Astrocyte (in vitro differentiated cells and primary cell): ENCODE measurements around the gene GOLGA6A. TPM values are rescaled to one million over a fixed set of nuclear protein-coding genes. Genes with fewer than 3 reads are reported as not detected.
"Not testable (repeated sequence)": the region's sequence is repeated elsewhere in the genome, so short reads cannot be mapped to it uniquely, and the experiment has no call there.

Experiments
- DNase-seq: peaks from one replicate; pipeline ENCODE4 v3.0.0-alpha.2; 2010; ENCODE audit warnings: low read depth
- FAIRE-seq: peaks from 2 replicates; lab custom pipeline; 2011; peaks lifted over from hg19 to GRCh38; lab: Jason Lieb, UNC
- H2AFZ ChIP-seq: 2 replicates; pipeline ENCODE4 v1.6.0; 2012; ENCODE audit warnings: low read depth, low read length, inconsistent platforms
- H3K27ac ChIP-seq: 2 replicates; pipeline ENCODE4 v1.5.1; 2011; ENCODE audit warnings: low read depth, low read length, inconsistent platforms
- H3K27me3 ChIP-seq: 2 replicates; pipeline ENCODE4 v1.6.0; 2011; ENCODE audit warnings: low read length, inconsistent platforms; ENCODE audit not compliant: insufficient read depth
- H3K36me3 ChIP-seq: 2 replicates; pipeline ENCODE4 v1.5.1; 2011; ENCODE audit warnings: low read length, inconsistent platforms; ENCODE audit not compliant: insufficient read depth
- H3K4me1 ChIP-seq: 2 replicates; pipeline ENCODE4 v1.5.1; 2011; ENCODE audit warnings: low read length, inconsistent platforms; ENCODE audit not compliant: insufficient read depth
- H3K4me2 ChIP-seq: 2 replicates; pipeline ENCODE4 v1.6.0; 2012; ENCODE audit warnings: low read length, inconsistent platforms
- H3K4me3 ChIP-seq: 2 replicates; pipeline ENCODE4 v1.5.1; 2011; ENCODE audit warnings: low read depth, mild to moderate bottlenecking, low read length, inconsistent platforms; ENCODE audit not compliant: insufficient read depth
- H3K79me2 ChIP-seq: 2 replicates; pipeline ENCODE4 v1.6.0; 2012; ENCODE audit warnings: mild to moderate bottlenecking, low read length, inconsistent platforms; ENCODE audit not compliant: insufficient read depth
- H3K9ac ChIP-seq: 2 replicates; pipeline ENCODE4 v1.6.0; 2012; ENCODE audit warnings: mild to moderate bottlenecking, low read length, inconsistent platforms
- H3K9me3 ChIP-seq: 2 replicates; pipeline ENCODE4 v1.5.1; 2012; ENCODE audit warnings: low read depth, mild to moderate bottlenecking, low read length, inconsistent platforms; ENCODE audit not compliant: insufficient read depth
- H4K20me1 ChIP-seq: 2 replicates; pipeline ENCODE4 v1.6.0; 2012; ENCODE audit warnings: low read length, inconsistent platforms; ENCODE audit not compliant: insufficient read depth
- H3K27ac Mint-ChIP-seq: one replicate; pipeline ENCODE4 v1.8.0; 2021; ENCODE audit warnings: mild to moderate bottlenecking, mixed read lengths; ENCODE audit not compliant: unreplicated experiment
- H3K27me3 Mint-ChIP-seq: one replicate; pipeline ENCODE4 v1.8.0; 2021; ENCODE audit warnings: low read depth, mixed read lengths; ENCODE audit not compliant: unreplicated experiment
- H3K36me3 Mint-ChIP-seq: one replicate; pipeline ENCODE4 v1.8.0; 2021; ENCODE audit warnings: low read depth, mixed read lengths; ENCODE audit not compliant: unreplicated experiment
- H3K4me1 Mint-ChIP-seq: one replicate; pipeline ENCODE4 v1.8.0; 2021; ENCODE audit warnings: low read depth, mixed read lengths; ENCODE audit not compliant: unreplicated experiment
- H3K4me3 Mint-ChIP-seq: one replicate; pipeline ENCODE4 v1.8.0; 2021; ENCODE audit warnings: mild to moderate bottlenecking, moderate library complexity, mixed read lengths; ENCODE audit not compliant: unreplicated experiment
- H3K9me3 Mint-ChIP-seq: one replicate; pipeline ENCODE4 v1.8.0; 2021; ENCODE audit warnings: mild to moderate bottlenecking, mixed read lengths; ENCODE audit not compliant: unreplicated experiment
- total RNA-seq: library from RNA; stranded (reverse); gene quantifications from 2 replicates; pipeline ENCODE4 v1.2.1, GENCODE V29; 2021
- TF ChIP-seq, protein P1 (sequence below): IDR thresholded peaks from 2 replicates; pipeline ENCODE4 v1.5.1; 2011; ENCODE audit warnings: low read depth, mild to moderate bottlenecking, inconsistent platforms, low read length, moderate library complexity; ENCODE audit not compliant: insufficient read depth

GOLGA6A gene
- total RNA-seq, 1 donor from 2014 or later = 0.30 TPM

DNA sequence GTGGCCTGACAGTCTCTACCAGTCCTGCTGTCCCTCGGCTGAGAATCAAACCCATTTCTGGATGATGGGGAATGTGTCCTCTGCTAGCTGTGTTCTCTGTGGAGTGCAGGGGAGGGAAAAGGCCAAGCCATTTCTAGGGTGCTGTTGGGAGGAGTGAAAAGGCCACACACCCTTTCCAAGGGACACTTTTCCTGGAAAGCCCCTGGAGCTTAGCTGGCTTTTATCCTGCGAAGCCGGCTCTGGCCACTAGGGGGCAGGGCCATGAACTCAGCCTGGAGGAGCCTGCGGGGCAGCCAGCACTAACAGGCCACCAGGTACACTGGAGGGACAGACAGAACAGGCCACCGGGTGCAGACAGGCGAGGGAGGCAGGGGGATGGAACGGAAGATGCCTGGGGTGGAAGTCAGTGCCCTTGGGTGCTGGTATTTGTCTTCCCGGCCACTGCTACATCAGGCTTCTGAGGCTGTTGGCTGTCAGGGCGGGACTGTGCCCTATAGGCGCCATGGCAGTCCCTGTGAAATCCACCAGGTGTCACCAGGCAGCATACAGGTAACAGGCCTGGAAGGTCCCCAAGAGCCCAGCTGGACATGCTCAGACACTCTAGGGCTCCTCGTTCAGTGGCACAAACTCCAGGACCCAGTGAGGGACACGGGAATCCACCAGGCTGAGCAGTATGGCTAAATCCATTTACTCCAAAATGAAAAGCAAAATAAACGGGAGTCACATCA lies 16.5 kb downstream of the GOLGA6A start:
- not testable (repeated sequence) for H3K4me1 Mint-ChIP-seq, H3K4me2 ChIP-seq, H2AFZ ChIP-seq, DNase-seq, H3K36me3 ChIP-seq, H3K4me1 ChIP-seq, H3K27ac ChIP-seq, H4K20me1 ChIP-seq, H3K4me3 Mint-ChIP-seq, H3K27me3 ChIP-seq, H3K9me3 Mint-ChIP-seq, H3K9me3 ChIP-seq, H3K9ac ChIP-seq, FAIRE-seq, H3K27me3 Mint-ChIP-seq, H3K36me3 Mint-ChIP-seq, H3K27ac Mint-ChIP-seq, H3K4me3 ChIP-seq, H3K79me2 ChIP-seq
- TF ChIP-seq, protein P1, sequence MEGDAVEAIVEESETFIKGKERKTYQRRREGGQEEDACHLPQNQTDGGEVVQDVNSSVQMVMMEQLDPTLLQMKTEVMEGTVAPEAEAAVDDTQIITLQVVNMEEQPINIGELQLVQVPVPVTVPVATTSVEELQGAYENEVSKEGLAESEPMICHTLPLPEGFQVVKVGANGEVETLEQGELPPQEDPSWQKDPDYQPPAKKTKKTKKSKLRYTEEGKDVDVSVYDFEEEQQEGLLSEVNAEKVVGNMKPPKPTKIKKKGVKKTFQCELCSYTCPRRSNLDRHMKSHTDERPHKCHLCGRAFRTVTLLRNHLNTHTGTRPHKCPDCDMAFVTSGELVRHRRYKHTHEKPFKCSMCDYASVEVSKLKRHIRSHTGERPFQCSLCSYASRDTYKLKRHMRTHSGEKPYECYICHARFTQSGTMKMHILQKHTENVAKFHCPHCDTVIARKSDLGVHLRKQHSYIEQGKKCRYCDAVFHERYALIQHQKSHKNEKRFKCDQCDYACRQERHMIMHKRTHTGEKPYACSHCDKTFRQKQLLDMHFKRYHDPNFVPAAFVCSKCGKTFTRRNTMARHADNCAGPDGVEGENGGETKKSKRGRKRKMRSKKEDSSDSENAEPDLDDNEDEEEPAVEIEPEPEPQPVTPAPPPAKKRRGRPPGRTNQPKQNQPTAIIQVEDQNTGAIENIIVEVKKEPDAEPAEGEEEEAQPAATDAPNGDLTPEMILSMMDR = peak; percentile 7

DNA sequence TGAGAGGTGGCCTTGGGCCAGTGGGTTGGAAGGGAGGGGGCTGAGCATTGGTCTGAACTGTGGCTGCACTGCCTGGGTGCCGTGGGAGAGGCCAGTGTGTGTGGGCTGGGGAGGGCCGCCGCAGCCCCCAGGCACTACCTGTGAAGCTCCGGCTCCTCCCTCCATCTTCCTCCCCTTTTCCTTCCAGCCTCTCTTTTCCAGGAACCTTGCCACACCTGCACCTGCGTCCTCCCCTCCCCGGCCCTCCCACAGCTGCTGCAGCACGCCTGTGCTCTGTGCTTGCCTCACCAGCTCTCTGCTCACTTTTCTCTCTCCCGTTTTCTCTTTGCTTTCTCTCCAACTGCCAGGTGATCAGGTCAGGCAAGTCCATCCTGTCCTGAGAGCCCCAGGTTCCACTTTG lies 17.5 kb downstream of the GOLGA6A start:
- not testable (repeated sequence) for FAIRE-seq, H3K9me3 Mint-ChIP-seq, H3K4me3 Mint-ChIP-seq, H3K27ac ChIP-seq, H2AFZ ChIP-seq, H3K4me3 ChIP-seq, H3K27me3 ChIP-seq, H3K4me1 ChIP-seq, H3K79me2 ChIP-seq, DNase-seq, H3K9me3 ChIP-seq, H3K4me2 ChIP-seq, H3K27ac Mint-ChIP-seq, H4K20me1 ChIP-seq, H3K4me1 Mint-ChIP-seq, H3K36me3 Mint-ChIP-seq, H3K9ac ChIP-seq, H3K36me3 ChIP-seq
- peaks cover 10% of the 10 kb centered on the region for H3K27me3 Mint-ChIP-seq

DNA sequence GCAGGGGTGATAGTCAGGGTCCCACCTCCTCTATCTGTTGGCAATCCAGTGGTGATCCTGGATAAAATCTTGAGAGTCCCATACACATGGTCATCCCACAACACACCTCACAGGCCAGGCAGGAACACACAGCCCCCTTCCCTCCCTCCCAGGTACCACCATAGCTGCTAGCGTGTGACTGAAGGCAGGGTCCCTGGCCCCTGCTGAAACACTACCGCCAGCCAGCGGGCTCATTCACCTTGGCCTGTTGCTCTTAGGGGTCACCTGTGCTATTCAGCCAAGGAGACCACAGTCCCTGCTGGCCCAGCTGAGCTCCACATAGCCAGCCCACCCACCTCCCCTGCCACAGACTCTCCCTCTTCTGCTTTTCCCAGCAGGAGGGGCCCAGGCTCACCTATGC lies 18.2 kb downstream of the GOLGA6A start:
- DNase-seq, H4K20me1 ChIP-seq, H3K4me1 ChIP-seq, H3K27me3 ChIP-seq, H3K36me3 ChIP-seq, FAIRE-seq, H3K9me3 Mint-ChIP-seq, H3K36me3 Mint-ChIP-seq, H3K4me3 ChIP-seq, H3K9ac ChIP-seq, H3K9me3 ChIP-seq, H2AFZ ChIP-seq, H3K4me3 Mint-ChIP-seq, H3K79me2 ChIP-seq, H3K4me2 ChIP-seq, H3K27ac ChIP-seq, H3K27ac Mint-ChIP-seq, H3K4me1 Mint-ChIP-seq: not testable (repeated sequence)
- H3K27me3 Mint-ChIP-seq = peaks cover 10% of the 10 kb centered on the region

DNA sequence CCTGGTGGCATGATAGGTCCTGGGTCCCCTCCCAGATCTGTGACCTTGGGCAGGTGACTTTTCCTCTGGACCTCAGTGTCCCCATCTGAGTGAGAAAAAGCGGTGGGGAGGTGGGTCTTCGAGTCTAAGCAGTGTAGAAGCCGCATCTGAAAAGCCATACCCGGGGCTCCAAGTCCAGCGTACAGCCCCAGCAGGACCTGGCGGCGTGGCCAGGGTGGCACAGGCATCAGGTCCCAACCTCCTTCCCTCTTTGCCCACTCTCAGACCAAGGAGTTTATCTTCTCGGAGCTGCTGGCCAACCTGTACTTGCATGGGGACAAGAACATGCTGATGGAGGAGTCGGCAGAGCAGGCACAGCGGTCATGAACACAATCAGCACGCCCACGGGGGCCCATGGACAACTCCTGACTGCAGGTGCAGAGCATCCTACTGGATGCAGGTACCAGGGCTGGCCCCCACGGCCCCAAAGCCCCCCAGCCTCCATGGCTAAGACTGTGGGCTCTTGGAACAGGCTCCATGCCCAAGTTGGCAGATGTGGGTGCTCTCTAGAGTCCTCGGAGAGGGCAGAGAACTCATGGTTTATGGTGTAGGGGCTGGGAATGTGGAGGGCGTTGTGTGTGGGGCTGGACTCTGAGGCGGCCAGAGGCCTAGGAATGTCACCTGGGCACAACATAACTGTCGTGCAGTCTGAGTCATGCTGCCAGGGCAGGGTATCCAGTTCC lies 18.8 kb downstream of the GOLGA6A start:
- H3K79me2 ChIP-seq, H4K20me1 ChIP-seq, FAIRE-seq, H3K27me3 ChIP-seq, H3K36me3 Mint-ChIP-seq, H3K9me3 Mint-ChIP-seq, H3K4me1 ChIP-seq, DNase-seq, H3K4me1 Mint-ChIP-seq, H3K27ac ChIP-seq, H3K4me3 ChIP-seq, H3K27ac Mint-ChIP-seq, H3K9ac ChIP-seq, H3K9me3 ChIP-seq, H3K36me3 ChIP-seq, H2AFZ ChIP-seq, H3K4me2 ChIP-seq, H3K4me3 Mint-ChIP-seq: not testable (repeated sequence)
- H3K27me3 Mint-ChIP-seq = peaks cover 14% of the 10 kb centered on the region
